T1000 (cell line): ENCODE results near the gene CXXC1.
A peak's percentile ranks its signal among the peaks of the same experiment; 100 is the strongest.
"Not testable (repeated sequence)": the region's sequence is repeated elsewhere in the genome, so short reads cannot be mapped to it uniquely, and the experiment has no call there.

Experiments
- DNase-seq: peaks from one replicate; lab custom pipeline; 2025; ENCODE audit warnings: mixed read lengths; lab: John Stamatoyannopoulos, UW

Gene CXXC1

DNA sequence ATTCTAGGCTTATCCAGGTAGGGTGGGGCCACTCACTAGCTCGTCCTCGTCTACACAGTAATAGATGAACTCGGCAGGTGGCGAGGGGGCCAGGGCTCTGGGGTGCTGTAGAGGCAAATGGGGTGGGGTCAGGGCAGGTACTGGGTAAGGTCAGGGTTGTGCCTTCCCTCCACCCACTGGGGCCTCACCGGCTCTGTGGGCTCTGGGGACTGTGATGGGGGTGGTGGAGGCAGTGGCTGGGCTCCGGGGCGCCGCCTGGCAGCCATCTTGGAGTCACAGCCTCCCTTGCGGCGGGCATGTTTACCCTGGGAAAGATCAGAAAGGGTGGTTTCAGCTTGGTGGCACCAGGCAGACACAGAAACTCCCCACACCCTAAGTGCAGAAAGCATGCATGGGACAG, 12.6 kb downstream of the CXXC1 start:
- no peak for DNase-seq

DNA sequence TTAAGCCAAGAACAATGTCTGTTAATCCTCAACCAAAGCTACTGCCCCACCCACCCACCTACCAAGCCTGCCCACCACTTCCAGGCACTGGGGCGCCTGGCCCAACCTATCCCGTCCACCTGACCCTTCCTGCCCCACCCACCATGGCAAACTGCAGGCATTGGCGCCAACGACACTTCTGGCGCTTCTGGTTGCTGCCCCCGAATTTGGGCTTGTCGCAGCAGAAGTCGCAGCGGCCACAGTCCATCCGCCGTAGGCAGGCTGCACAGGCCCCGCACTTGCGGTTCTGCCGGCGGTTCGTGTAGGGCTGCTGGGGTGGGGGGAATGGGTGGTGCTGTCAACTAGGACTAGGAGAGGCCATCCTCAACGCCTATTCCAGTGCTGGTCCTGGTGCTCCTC, 13.4 kb downstream of the CXXC1 start:
- no peak for DNase-seq

DNA sequence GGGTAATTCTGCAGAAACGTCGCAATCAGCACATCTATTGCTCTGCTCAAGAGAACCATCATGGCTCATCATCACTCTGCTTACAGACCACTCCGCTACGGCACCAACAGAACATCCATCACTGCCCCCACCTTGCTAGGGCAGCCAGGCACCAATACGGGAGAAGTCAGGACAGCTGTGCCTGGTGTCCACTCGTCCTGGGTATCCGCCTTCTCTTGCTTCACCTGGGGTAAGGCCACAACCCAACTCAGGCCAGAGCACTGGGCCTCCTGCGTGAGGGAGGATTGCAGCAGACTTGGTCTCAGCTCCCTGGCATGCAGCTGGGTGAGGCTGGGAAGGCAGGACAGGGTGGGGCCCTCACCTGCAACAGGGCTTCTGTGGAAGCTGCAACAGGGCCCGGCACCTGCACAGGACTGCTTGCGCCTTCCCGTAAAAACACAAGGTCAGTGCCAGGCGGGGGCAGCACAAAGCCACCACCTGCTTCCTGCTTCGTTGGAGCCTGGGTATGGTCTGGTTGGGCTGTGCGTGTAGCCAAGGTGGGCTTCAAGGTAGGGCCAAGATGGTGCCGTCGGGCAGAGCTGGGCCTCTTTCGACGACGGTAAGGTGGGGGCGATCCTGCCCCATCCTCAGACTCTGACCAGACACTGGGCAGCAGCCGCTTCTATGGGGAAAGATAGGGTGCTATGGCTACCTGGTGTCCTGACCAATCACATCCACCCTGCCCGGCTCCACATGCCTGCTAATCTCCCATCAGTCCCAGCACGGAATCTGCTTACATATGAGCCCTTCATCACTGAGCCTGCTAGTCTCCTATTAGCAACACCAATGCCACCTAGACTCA, 14.1 kb downstream of the CXXC1 start:
- DNase-seq: no peak

DNA sequence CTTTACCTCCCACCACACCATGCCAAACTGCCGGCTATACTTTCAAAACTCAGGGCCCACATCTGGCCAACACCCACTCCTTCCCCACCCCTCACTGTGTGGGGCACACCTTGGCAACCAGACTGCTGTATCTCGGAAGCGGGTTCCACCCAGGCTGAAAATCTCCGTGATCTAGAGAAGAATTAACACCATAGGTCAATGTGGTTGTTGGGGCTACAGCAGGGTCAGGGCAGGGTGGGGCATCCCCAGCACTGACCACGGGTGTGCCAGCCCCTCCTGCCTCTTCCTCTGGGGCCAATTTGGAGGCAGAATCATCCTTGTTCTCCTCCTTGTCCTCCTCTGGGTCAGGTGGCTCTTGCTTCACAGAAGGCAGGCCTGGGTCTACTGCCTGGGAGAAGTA, 14.9 kb downstream of the CXXC1 start:
- no peak for DNase-seq

DNA sequence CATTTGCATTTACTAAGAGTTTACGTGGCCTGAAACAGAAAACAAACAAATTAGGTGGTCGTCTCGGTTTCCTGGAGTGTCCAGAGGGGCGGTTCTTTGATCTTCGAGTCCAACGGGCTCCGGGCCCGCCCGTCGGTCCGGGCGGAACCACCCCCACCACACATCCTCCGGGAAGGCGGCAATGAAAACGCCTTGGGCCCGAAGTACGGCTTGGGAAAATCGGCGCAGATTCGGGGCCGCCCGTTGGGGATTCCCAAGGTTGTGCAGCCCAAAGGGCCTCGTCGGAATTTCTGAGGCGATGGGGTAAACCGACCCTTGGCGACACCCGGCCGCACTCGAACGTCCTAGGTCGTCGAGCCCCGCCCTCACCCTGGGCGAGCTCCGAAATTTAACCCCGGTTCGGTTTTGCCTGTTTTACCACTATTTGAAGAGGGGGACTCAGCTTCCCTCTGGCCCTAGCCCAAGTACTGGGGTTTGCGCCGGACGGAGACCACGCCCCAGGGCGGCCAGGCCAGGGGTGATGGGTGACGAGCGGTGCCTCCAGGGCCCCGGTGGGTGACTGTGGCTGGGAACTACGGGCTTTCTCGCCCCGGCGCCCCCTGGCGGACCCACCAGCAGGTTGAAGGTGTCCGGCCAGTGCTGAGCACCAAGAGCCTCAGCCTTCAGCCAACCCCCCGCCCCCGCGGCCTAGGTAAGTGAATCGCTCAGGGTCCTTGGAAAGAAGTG, 19.3 kb downstream of the CXXC1 start:
- peak; percentile 5 for DNase-seq

DNA sequence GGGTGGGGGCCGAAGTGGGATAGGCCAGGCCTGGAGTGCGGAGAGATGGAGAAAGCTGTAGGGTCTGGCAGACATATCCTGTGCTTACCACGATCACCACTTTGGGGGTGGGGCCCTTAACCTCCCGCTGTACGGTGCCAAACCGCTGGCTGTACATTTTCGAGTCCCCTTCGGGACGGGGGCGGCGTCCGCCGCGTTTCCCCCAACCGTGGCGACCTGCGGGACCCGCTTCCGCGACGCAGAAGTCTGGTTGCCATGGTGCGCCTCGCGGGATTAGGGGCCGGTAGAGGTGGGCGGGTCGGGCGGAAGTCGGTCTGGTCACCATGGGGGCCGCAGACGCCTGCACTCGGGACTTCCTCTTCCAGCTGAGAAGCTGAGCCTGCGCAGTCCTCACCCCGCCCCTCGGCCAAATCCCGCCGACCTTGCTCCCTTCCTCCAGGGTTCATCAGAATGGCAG, 21.2 kb downstream of the CXXC1 start, which contains the start of gene CFAP53:
CFAP53 (minus strand) TSS at position 248 of the 457 bp plus-strand sequence; CDS start at position 157, 91 bp downstream.
- DNase-seq: peak; percentile 42

DNA sequence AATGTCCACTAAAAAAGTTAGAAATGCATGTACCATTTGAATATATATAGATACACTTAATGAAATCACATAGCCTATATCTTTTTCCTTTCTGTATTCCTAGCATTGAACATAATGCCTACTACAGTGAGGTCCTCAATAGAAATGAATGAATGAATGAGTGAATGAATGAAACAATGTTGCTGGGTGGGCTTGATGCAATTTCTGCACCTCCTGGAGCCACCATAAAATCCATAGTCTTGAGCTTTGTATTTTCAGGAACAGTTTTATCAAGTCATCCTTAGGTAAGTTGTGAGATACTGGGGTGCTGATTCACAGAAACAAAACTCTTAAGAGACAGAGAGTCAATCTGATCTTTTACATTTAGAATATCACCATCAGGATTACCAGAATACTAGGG, 24.5 kb downstream of the CXXC1 start:
- DNase-seq: no peak

DNA sequence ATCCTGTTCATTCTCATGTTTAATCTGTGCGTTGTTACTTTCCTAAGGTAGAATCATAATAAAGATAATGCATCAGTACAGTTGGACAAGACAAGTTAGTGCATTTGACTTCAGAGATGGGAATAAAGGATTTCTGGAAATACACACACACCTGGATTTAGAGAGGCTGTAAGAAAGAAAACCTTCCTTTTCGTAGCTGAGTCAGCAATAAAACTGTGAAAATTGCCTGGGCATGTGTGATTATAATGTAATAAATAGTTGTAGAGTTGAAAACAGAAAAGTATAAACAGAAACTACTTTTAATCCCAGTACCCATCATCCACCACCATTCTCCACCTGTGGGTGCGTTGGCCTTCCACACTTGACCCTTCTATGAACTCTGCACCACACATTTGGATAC, 36.6 kb downstream of the CXXC1 start:
- DNase-seq: no peak

DNA sequence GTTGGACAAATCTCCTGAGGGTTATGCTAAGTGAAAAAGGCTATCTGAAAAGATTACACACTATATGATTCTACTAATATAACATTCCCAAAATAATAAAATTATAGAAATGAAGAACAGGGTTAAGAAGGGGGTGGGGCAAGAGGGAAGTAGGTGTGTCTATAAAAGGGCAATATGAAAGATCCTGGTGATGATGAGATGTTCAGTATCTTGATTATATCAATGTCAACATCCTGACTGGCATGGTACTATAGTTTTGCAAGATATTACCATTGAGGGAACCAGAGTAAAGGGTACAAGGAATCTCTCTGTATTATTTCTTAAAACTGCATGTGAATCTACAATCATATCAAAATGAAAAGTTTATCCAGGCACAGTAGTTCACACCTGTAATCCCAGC, 37.9 kb downstream of the CXXC1 start:
- DNase-seq: no peak

DNA sequence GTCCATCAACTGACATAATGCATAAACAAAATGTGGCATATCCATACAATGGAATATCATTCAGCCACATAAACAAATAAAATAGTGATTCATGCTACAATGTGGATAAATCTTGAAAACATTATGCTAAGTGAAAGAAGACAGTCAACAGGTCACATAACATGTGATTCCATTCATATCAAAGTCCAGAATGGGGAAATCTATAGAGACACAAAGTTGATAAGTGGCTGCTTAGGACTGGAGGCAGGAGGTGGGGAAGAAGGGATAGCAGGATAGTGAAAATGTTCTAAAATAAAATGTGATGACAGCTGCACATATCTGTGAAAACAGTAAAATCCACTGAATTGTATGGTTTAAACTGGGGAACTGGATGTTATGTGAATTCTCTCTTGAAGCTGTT, 39.9 kb downstream of the CXXC1 start:
- DNase-seq: no peak

DNA sequence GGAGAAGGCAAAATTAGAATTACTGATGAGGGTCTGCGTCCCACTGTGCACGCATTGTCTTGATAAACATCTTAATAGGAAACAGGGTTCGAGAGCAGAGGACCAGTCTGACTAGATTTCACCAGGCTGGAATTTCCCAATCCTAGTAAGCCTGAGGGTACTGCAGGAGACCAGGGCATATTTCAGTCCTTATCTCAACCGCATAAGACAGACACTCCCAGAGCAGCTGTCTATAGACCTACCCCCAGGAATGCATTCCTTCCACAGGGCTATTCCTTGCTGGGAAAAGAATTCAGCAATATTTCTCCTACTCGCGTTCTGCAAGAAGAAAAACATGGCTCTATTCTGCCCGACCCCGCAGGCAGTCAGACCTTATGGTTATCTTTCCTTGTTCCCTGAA, 45.7 kb downstream of the CXXC1 start:
- DNase-seq: not testable (repeated sequence)

DNA sequence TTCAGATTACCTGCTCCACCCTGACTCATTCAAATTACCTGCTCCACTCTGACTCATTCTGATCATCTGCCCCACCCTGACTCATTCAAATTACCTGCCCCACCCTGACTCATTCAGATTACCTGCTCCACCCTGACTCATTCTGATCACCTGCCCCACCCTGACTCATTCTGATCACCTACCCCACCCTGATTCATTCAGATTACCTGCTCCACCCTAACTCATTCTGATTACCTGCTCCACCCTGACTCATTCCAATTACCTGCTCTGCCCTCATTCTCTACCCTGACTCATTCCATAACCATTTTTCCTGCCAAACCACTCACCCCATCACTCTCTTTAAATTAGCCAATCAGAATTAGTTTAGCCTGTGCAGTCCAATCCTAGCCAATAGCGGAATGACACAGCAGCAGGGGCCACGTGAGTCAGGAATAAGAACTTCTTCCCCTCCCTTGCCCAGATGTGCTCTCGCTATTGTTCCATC, 47.4 kb downstream of the CXXC1 start:
- DNase-seq: no peak

DNA sequence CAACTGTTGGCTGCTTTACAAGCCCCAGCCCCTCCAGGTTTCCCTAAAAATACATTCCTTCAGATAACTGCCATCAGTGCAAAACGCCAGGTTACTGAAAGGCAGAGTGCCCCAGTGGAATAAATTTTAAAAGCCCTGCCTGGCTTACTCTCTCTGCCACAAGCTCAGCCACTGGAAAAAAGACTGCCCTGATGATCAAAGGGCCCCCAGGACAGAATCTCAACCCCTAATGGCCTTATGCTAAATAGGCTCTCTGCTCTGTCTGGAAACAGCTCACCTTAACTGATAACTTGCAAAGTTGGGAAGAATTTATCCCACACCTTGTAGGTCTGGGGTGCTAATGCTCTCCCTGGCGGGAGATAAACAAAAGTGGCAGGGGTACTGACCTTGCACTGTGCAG, 55.1 kb downstream of the CXXC1 start:
- no peak for DNase-seq
